Mesenchymal stem cell (in vitro differentiated cells and primary cell): Measurements from ENCODE around the gene ANXA6.
A peak's percentile ranks its signal among the peaks of the same experiment; 100 is the strongest.

ENCODE experiments used
- DNase-seq: peaks from one replicate; pipeline ENCODE4 v3.0.0-alpha.2; 2013
- H2AFZ ChIP-seq: one replicate; pipeline ENCODE4 v1.6.1; 2013; ENCODE audit warnings: low read depth, mild to moderate bottlenecking, control low read depth, inconsistent platforms, low read length, moderate library complexity
- H2AK5ac ChIP-seq: 2 replicates; pipeline ENCODE4 v1.6.1; 2013; ENCODE audit warnings: low read length, moderate library complexity, mild to moderate bottlenecking, inconsistent platforms; ENCODE audit not compliant: severe bottlenecking
- H2BK120ac ChIP-seq: one replicate; pipeline ENCODE4 v1.6.1; 2013; ENCODE audit warnings: low read depth, mild to moderate bottlenecking, inconsistent platforms, low read length, moderate library complexity
- H2BK12ac ChIP-seq, 2 experiments: one replicate each; pipeline ENCODE4 v1.6.1; 2013; ENCODE audit warnings: inconsistent platforms in 2 of 2, low read length in 2 of 2, mild to moderate bottlenecking in 2 of 2, moderate library complexity in 2 of 2, control low read depth in 1 of 2
- H2BK15ac ChIP-seq: one replicate; pipeline ENCODE4 v1.6.1; 2013; ENCODE audit warnings: mild to moderate bottlenecking, low read depth, inconsistent platforms; ENCODE audit not compliant: poor library complexity, severe bottlenecking
- H2BK5ac ChIP-seq: 2 replicates; pipeline ENCODE4 v1.6.1; 2013; ENCODE audit warnings: low read depth, mild to moderate bottlenecking, low read length, control low read depth, inconsistent platforms; ENCODE audit not compliant: poor library complexity, severe bottlenecking
- H3K14ac ChIP-seq, 2 experiments: one replicate each; pipeline ENCODE4 v1.6.1; 2013; ENCODE audit warnings: inconsistent platforms in 2 of 2, low read length in 2 of 2, control low read depth in 1 of 2, mild to moderate bottlenecking in 1 of 2, moderate library complexity in 1 of 2
- H3K18ac ChIP-seq, 2 experiments: one replicate each; pipeline ENCODE4 v1.6.1; 2013; ENCODE audit warnings: inconsistent platforms in 2 of 2, low read length in 2 of 2, control low read depth in 1 of 2, low read depth in 1 of 2, mild to moderate bottlenecking in 1 of 2
- H3K23ac ChIP-seq, 2 experiments: one replicate each; pipeline ENCODE4 v1.6.1; 2013; ENCODE audit warnings: inconsistent platforms in 2 of 2, low read length in 2 of 2, mild to moderate bottlenecking in 2 of 2, moderate library complexity in 2 of 2, control low read depth in 1 of 2
- H3K27ac ChIP-seq: 2 replicates; pipeline ENCODE4 v1.5.1; 2013; ENCODE audit warnings: mild to moderate bottlenecking, moderate library complexity, low read length, control low read depth, inconsistent platforms; ENCODE audit not compliant: poor library complexity, severe bottlenecking
- H3K27me3 ChIP-seq, 2 experiments: 2 replicates each; pipeline versions ENCODE4 v1.6.1 to v1.7.0; 2013; ENCODE audit warnings: low read length in 2 of 2, mild to moderate bottlenecking in 2 of 2, moderate library complexity in 2 of 2, control low read depth in 1 of 2, inconsistent platforms in 1 of 2; ENCODE audit not compliant: control insufficient read depth in 1 of 2, insufficient read depth in 1 of 2
- H3K36me3 ChIP-seq, 2 experiments: 2 replicates each; pipeline versions ENCODE4 v1.6.1 to v1.7.0; 2013; ENCODE audit warnings: low read length in 2 of 2, control low read depth in 1 of 2, inconsistent platforms in 1 of 2, low read depth in 1 of 2, mild to moderate bottlenecking in 1 of 2; ENCODE audit not compliant: insufficient read depth in 2 of 2, control insufficient read depth in 1 of 2
- H3K4ac ChIP-seq, 2 experiments: one replicate each; pipeline ENCODE4 v1.6.1; 2013; ENCODE audit warnings: inconsistent platforms in 2 of 2, low read length in 2 of 2, mild to moderate bottlenecking in 2 of 2, moderate library complexity in 2 of 2, control low read depth in 1 of 2, low read depth in 1 of 2
- H3K4me1 ChIP-seq: 2 replicates; pipeline ENCODE4 v1.6.1; 2013; ENCODE audit warnings: low read depth, low read length, control low read depth; ENCODE audit not compliant: control insufficient read depth, insufficient read depth
- H3K4me2 ChIP-seq: 2 replicates; pipeline ENCODE4 v1.6.1; 2013; ENCODE audit warnings: low read length, mild to moderate bottlenecking, inconsistent platforms; ENCODE audit not compliant: poor library complexity, severe bottlenecking
- H3K4me3 ChIP-seq, 2 experiments: 2 replicates each; pipeline versions ENCODE4 v1.5.1 to v1.7.0; 2013; ENCODE audit warnings: low read length in 2 of 2, mild to moderate bottlenecking in 2 of 2, control low read depth in 1 of 2, low read depth in 1 of 2; ENCODE audit not compliant: insufficient read depth in 1 of 2
- H3K79me1 ChIP-seq: replicated peaks from 2 replicates; pipeline ENCODE4 v1.6.1; 2013; ENCODE audit warnings: mild to moderate bottlenecking, control low read depth, low read length, inconsistent platforms; ENCODE audit not compliant: poor library complexity, severe bottlenecking
- H3K9ac ChIP-seq: 2 replicates; pipeline ENCODE4 v1.7.0; 2013; ENCODE audit warnings: mild to moderate bottlenecking, low read length, moderate library complexity
- H3K9me3 ChIP-seq: 2 replicates; pipeline ENCODE4 v1.7.0; 2013; ENCODE audit warnings: mild to moderate bottlenecking, low read length; ENCODE audit not compliant: control insufficient read depth
- H4K8ac ChIP-seq: one replicate; pipeline ENCODE4 v1.6.1; 2013; ENCODE audit warnings: inconsistent platforms, mild to moderate bottlenecking, low read length, moderate library complexity
- H4K91ac ChIP-seq: one replicate; pipeline ENCODE4 v1.6.1; 2013; ENCODE audit warnings: mild to moderate bottlenecking, low read length, inconsistent platforms
- WGBS: methylation state at CpG from one replicate; pipeline ENCODE4 v1.1.7; 2013; ENCODE audit warnings: mixed read lengths; 5-methylcytosine and 5-hydroxymethylcytosine counted together

Gene ANXA6

DNA sequence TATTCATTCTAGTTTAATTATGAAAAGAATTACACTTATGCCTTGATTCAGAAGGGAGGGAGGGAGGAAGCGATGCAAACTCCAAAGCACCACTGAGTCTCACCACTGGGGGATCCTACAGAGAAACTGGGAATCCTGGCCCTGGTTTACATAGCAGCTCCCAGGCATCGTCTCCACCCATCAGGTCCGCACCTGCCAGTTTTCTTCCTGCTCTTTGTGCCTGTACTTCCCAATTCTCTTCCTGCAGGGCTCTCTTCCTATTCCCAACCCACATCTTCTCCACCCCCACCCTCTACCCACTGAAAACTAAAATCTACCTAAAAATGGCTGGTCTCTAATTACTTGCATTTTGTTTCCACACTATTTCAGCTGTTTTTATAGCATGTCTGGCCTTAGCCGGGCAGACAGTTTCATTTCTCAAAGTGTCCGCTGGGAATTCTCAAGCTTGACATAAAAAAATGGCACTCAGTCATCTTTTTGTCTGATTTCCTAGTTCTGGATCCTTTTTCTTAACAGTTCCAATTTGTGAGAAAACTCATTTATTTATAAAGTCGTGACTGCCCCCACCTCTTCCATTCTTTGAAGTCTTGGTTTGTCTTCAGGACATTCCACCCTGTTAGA, 75.2 kb downstream of the ANXA6 start:
- WGBS, result 66% methylated on average over 6 of the region's 6 CpGs
- Histone ChIP-seq H2BK15ac (peak overlapping the region; percentile 26), H2BK12ac (peak overlapping the region in 1 of 2 experiments; percentile 7), H2BK5ac (no peak overlapping the region), H4K91ac (no peak overlapping the region), H2AFZ (no peak overlapping the region), H3K18ac (no peak overlapping the region), H3K36me3 (peaks cover 1 to 10% of the 10 kb centered on the region in 2 experiments), H3K9me3 (no peaks in the 10 kb centered on the region), H4K8ac (no peak overlapping the region), H3K23ac (no peak overlapping the region), H3K4me1 (peaks cover 35% of the 10 kb centered on the region), H3K14ac (no peak overlapping the region), H3K4me3 (peak overlapping the region in 1 of 2 experiments; percentile 88), H2BK120ac (no peak overlapping the region), H3K79me1 (peaks cover 1% of the 10 kb centered on the region), H3K27me3 (no peaks in the 10 kb centered on the region), H3K4ac (no peak overlapping the region), H3K4me2 (peak overlapping the region; percentile 26), H2AK5ac (peak overlapping the region; percentile 43), H3K9ac (peak overlapping the region; percentile 95), H3K27ac (no peak overlapping the region)
- peak; percentile 75 for DNase-seq

DNA sequence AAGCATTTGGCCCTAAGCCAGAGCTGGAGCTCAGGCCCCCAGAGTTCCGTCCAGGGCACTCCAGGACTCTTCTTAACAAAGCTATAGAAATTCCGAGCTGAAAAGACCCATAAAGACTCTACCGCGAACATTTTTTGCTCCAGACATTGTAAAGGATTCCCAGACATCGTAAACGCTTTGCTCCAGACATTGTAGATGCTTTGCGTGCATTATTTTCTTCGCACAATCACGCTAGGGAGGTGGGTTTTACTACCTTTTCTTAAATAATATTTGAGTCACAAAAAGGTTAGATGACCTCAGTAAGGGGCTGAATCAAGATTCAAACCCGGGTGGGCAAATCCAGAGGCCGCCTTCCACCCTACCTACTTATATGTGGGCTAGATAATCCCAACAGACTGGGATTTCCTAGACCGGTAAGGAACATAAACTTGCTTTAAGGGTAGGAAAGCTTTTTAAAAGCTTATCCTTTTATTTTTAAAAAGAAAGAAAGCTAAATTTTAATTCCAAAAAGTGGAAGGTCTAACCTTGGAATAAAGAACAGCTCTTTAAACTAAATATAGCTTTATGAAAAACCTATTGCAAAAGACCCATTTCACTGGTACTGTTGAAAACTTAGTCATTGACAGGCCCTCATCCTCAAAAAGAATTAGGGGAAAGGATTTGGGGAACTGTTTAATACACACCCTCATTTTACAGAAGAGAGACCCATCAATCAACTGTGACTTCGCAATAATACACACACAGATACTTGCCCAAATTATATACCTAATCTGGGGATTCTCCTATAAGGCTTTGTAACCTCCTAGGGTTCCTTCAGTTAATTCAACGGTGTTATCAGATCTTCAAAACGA, 75.9 kb downstream of the ANXA6 start:
- Histone ChIP-seq H3K14ac (peak overlapping the region in 1 of 2 experiments; percentile 63), H3K79me1 (peaks cover 1% of the 10 kb centered on the region), H4K8ac (peak overlapping the region; percentile 78), H3K36me3 (peaks cover 4 to 10% of the 10 kb centered on the region in 2 experiments), H2BK15ac (peak overlapping the region; percentile 12), H3K27ac (peak overlapping the region; percentile 91), H3K23ac (no peak overlapping the region), H3K9me3 (no peaks in the 10 kb centered on the region), H2BK5ac (peak overlapping the region; percentile 87), H3K9ac (peak overlapping the region; percentile 95), H3K4ac (peak overlapping the region; percentile 49 to 81), H3K4me3 (peak overlapping the region; percentile 88 to 90), H3K4me1 (peaks cover 31% of the 10 kb centered on the region), H4K91ac (peak overlapping the region; percentile 85), H2AK5ac (peak overlapping the region; percentile 70), H3K18ac (peak overlapping the region; percentile 92 to 98), H2BK120ac (no peak overlapping the region), H3K27me3 (no peaks in the 10 kb centered on the region), H2AFZ (peak overlapping the region; percentile 10), H3K4me2 (peak overlapping the region; percentile 73), H2BK12ac (no peak overlapping the region)
- WGBS, result 19% methylated on average over 12 of the region's 15 CpGs
- DNase-seq, result peak; percentile 80

DNA sequence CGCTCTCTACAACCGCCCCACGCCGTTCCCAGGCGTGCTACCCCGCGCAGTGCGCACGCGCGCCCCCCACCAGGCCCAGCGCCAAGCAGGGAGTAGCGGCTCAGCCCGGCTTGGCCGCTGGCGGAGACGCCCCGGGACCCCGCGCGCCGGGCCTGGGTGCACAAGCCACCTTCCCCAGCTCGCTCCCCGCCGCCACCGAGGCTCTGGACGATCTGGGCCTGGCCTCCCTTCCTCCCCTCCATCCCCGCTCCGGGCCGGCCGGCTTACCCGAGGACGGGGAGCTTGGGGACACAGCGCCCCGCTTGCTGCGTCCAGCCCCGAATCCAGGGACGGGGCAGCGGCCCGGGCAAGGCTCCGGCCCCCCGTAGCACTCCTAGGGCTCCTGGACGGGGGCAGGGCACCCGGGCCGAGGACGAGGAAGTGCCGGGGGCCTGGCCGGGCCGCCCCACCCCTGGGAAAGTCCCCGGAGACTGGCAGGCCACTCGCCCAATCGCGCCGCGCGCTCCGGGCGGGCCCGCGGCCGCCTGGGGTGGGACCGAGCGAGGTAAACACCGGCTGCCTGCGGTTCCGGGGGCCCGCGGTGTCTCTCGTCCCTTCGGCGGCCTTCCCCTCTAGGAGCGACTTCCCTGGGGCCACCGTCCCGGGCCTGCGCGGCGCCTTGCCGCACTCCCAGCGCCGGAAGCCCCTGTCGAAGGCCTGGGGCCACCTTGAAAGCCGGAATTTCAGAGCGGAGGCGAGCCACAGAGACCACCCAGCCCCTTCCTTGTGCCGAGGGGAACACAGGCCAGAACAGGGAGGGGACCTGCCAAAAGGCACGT, 76.8 kb downstream of the ANXA6 start, which contains the start of gene TNIP1:
Gene TNIP1, minus strand, starts transcription at position 422 of the 818 bp plus-strand sequence. CDS start 15,939 bp downstream, outside the sequence.
- Histone ChIP-seq H4K91ac (peak within 1 kb of the TSS; percentile 95), H3K79me1 (peaks cover 1% of the 10 kb centered on the region), H3K9me3 (no peaks in the 10 kb centered on the region), H3K18ac (peak within 1 kb of the TSS; percentile 98), H4K8ac (peak within 1 kb of the TSS; percentile 93), H3K4me1 (peaks cover 34% of the 10 kb centered on the region), H3K4ac (peak within 1 kb of the TSS; percentile 91 to 95), H2BK120ac (peak within 1 kb of the TSS; percentile 90), H2BK5ac (peak within 1 kb of the TSS; percentile 99), H3K27ac (peak within 1 kb of the TSS; percentile 91), H3K9ac (peak within 1 kb of the TSS; percentile 95), H3K27me3 (no peaks in the 10 kb centered on the region), H2AFZ (peak within 1 kb of the TSS; percentile 95), H3K4me3 (peak within 1 kb of the TSS; percentile 88 to 90), H3K23ac (peak within 1 kb of the TSS in 1 of 2 experiments; percentile 63), H2BK15ac (peak within 1 kb of the TSS; percentile 93), H3K14ac (peak within 1 kb of the TSS; percentile 94 to 96), H2AK5ac (peak within 1 kb of the TSS; percentile 75), H3K36me3 (peaks cover 10% of the 10 kb centered on the region in 2 experiments), H3K4me2 (peak within 1 kb of the TSS; percentile 73), H2BK12ac (peak within 1 kb of the TSS in 1 of 2 experiments; percentile 61)
- under 1% methylated on average over 69 of the region's 86 CpGs for WGBS
- DNase-seq, result peak; percentile 91
